ENCODE results near the gene CA6. TPM values are rescaled to one million over a fixed set of nuclear protein-coding genes. Genes with fewer than 3 reads are reported as not detected.

The CA6 gene
- total RNA-seq, 3 donors from 2014 or later (not counting 1 experiment from before 2014, with no cell fraction given), result not detected

DNA sequence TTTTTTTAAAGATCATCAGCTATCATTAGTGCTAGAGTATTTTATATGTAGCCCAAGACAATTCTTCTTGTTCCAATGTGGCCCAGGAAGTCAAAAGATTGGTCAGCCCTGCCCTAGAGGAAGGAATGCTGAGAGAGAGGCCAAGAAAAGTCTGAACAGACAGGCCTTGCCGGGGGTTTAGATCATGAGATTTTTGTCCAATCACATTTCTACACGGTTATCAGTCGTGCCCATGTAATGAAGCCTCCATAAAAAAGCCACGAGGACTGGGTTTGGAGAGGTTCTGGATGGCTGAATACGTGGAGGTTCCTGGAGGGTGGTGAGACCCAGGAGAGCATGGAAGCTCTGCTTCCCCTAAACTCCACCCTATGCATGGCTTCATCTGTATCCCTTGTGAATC lies 42.9 kb upstream of the CA6 start:
- no peaks in the 10 kb centered on the region for H3K27me3 Mint-ChIP-seq (ENCODE audit: low read depth in 2 of 2)
- Histone ChIP-seq H3K36me3 (ENCODE audit: control insufficient read depth, insufficient read depth, low read length) (no peaks in the 10 kb centered on the region), H3K9me3 (ENCODE audit: control insufficient read depth, insufficient read depth, low read length) (no peaks in the 10 kb centered on the region), H3K4me3 (ENCODE audit: low read length) (no peak overlapping the region), H3K27ac (ENCODE audit: low read length) (no peak overlapping the region), H3K27me3 (ENCODE audit: control insufficient read depth, insufficient read depth, low read length) (no peaks in the 10 kb centered on the region), H3K4me1 (ENCODE audit: control insufficient read depth, insufficient read depth, low read length) (peaks cover 10% of the 10 kb centered on the region)
- no peak overlapping the region for H3K4me3 Mint-ChIP-seq
- H3K9me3 Mint-ChIP-seq, result no peaks in the 10 kb centered on the region
- intact Hi-C loops (cut with micrococcal nuclease), result no loop called here
- H3K4me1 Mint-ChIP-seq, result no peaks in the 10 kb centered on the region
- TF ChIP-seq, protein P1, sequence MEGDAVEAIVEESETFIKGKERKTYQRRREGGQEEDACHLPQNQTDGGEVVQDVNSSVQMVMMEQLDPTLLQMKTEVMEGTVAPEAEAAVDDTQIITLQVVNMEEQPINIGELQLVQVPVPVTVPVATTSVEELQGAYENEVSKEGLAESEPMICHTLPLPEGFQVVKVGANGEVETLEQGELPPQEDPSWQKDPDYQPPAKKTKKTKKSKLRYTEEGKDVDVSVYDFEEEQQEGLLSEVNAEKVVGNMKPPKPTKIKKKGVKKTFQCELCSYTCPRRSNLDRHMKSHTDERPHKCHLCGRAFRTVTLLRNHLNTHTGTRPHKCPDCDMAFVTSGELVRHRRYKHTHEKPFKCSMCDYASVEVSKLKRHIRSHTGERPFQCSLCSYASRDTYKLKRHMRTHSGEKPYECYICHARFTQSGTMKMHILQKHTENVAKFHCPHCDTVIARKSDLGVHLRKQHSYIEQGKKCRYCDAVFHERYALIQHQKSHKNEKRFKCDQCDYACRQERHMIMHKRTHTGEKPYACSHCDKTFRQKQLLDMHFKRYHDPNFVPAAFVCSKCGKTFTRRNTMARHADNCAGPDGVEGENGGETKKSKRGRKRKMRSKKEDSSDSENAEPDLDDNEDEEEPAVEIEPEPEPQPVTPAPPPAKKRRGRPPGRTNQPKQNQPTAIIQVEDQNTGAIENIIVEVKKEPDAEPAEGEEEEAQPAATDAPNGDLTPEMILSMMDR (IDR thresholded peaks at IDR 0.05), result no peak
- H3K27ac Mint-ChIP-seq, result no peak overlapping the region
- no peak for ATAC-seq
- 93% methylated on average over 4 of the region's 5 CpGs for WGBS (ENCODE audit: insufficient coverage)
- no peak for DNase-seq
- no peaks in the 10 kb centered on the region for H3K36me3 Mint-ChIP-seq

DNA sequence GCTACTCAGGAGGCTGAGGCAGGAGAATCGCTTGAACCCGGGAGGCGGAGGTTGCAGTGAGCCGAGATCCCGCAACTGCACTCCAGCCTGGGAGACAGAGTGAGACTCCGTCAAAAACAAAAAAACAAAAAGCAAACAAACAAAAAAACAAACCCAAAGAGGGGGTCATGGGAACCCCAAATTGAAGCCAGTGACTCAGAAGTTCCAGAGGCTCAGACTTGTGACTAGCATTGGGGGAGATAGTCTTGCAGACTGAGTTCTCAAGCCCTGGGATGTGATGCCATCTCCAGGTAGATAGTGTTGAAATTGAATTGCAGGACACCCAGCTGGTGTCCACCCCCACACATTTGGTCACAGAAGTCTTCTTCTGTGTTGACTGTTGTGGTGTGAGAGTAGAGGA lies 42.3 kb upstream of the CA6 start:
- no peak overlapping the region for H3K4me3 ChIP-seq (ENCODE audit: low read length)
- no peak overlapping the region for H3K27ac Mint-ChIP-seq
- no peaks in the 10 kb centered on the region for H3K4me1 Mint-ChIP-seq

DNA sequence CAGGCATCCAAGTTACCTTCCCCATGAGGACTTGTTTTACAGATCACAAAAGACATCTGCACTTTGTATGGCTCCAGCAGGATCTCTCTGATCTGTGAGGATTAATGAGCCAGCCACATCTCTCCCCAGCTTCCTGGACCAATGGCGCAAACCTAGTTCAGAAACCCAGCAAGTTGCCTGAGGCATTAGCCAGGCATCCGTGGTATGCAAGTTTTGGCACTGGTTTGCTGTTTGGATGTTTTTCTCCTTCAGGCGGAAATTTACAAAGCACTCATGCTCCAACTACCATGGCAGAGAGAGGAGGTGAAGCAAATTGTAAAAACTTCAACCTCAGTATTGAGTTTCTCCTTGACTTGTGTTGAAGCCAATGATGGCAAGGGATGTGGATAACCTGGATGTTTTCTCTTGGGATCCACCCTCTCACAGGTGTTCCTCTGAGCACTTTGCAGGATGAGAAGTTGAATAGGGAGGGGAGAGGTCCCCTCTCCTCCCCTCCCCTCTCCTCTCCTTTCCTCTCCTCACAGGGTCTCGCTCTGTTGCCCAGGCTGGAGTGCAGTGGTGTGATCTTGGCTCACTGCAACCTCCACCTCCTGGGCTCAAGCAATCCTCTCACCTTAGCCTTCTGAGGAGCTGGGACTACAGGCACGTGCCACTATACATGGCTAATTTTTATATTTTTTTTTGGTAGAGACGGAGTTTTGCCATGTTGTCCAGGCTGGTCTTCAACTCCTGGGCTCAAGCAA lies 41.6 kb upstream of the CA6 start:
- H3K4me1 Mint-ChIP-seq, result no peaks in the 10 kb centered on the region
- H3K27ac Mint-ChIP-seq, result no peak overlapping the region
- TF ChIP-seq, protein P1 (IDR thresholded peaks at IDR 0.05), result no peak
- intact Hi-C loops (cut with micrococcal nuclease), result no loop called here
- no peaks in the 10 kb centered on the region for H3K27me3 Mint-ChIP-seq (ENCODE audit: low read depth in 2 of 2)
- Histone ChIP-seq H3K4me1 (ENCODE audit: control insufficient read depth, insufficient read depth, low read length) (peaks cover 10% of the 10 kb centered on the region), H3K36me3 (ENCODE audit: control insufficient read depth, insufficient read depth, low read length) (no peaks in the 10 kb centered on the region), H3K27me3 (ENCODE audit: control insufficient read depth, insufficient read depth, low read length) (no peaks in the 10 kb centered on the region), H3K4me3 (ENCODE audit: low read length) (no peak overlapping the region), H3K9me3 (ENCODE audit: control insufficient read depth, insufficient read depth, low read length) (no peaks in the 10 kb centered on the region), H3K27ac (ENCODE audit: low read length) (no peak overlapping the region)
- WGBS (ENCODE audit: insufficient coverage), result 100% methylated on average over 4 of the region's 6 CpGs
- DNase-seq (no peak), ATAC-seq (no peak)
- H3K9me3 Mint-ChIP-seq, result no peaks in the 10 kb centered on the region
- H3K36me3 Mint-ChIP-seq, result no peaks in the 10 kb centered on the region
- H3K4me3 Mint-ChIP-seq, result no peak overlapping the region

More for the DNA sequence above, 42.3 kb upstream of the CA6 start:
- H3K36me3 Mint-ChIP-seq, result no peaks in the 10 kb centered on the region
- H3K4me3 Mint-ChIP-seq, result no peak overlapping the region
- no peak overlapping the region for H3K27ac ChIP-seq (ENCODE audit: low read length)
- no peaks in the 10 kb centered on the region for H3K27me3 Mint-ChIP-seq (ENCODE audit: low read depth in 2 of 2)
- no peaks in the 10 kb centered on the region for H3K9me3 ChIP-seq (ENCODE audit: control insufficient read depth, insufficient read depth, low read length)
- peaks cover 10% of the 10 kb centered on the region for H3K4me1 ChIP-seq (ENCODE audit: control insufficient read depth, insufficient read depth, low read length)
- intact Hi-C loops (cut with micrococcal nuclease), result no loop called here
- 94% methylated on average over 6 of the region's 6 CpGs for WGBS (ENCODE audit: insufficient coverage)
- no peak for DNase-seq
- no peaks in the 10 kb centered on the region for H3K36me3 ChIP-seq (ENCODE audit: control insufficient read depth, insufficient read depth, low read length)
- no peaks in the 10 kb centered on the region for H3K27me3 ChIP-seq (ENCODE audit: control insufficient read depth, insufficient read depth, low read length)
- no peaks in the 10 kb centered on the region for H3K9me3 Mint-ChIP-seq
- no peak for ATAC-seq
- TF ChIP-seq, protein P1 (IDR thresholded peaks at IDR 0.05), result no peak

Data from natural killer cell (primary cell).